ENCODE results near the gene TAF1D. TPM values are rescaled to one million over a fixed set of nuclear protein-coding genes. Genes with fewer than 3 reads are reported as not detected.

The TAF1D gene
- total RNA-seq, 1 donor from 2014 or later, result 316 TPM

DNA sequence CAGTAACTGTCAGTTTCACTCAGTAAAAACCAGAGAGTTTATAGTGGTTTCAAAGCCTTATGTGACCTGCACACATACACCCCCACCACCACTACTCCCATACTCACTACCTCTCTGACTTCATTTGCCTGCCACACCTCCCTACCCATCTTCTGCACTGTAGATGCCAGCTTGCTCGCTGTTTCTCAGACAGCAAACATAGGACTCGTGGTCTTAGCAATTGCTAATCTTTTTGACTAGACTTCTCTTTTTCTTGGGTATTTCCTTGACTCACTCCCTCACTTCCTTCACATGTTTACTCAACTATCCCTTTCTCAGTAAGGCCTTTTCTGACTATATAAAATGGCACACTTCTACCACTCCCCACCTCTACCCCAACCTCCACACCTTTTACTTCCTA lies 52.1 kb downstream of the TAF1D start:
- Mint-ChIP-seq H3K36me3 (peaks cover 35% of the 10 kb centered on the region), H3K27me3 (ENCODE audit: insufficient read depth, low read depth) (no peaks in the 10 kb centered on the region), H3K4me3 (no peak overlapping the region), H3K9me3 (no peaks in the 10 kb centered on the region), H3K27ac (no peak overlapping the region), H3K4me1 (no peaks in the 10 kb centered on the region)
- TF ChIP-seq EZH2 (IDR thresholded peaks at IDR 0.05) (no peak), EZH2phosphoT487 (IDR thresholded peaks at IDR 0.05) (no peak)
- TF ChIP-seq, protein P1, sequence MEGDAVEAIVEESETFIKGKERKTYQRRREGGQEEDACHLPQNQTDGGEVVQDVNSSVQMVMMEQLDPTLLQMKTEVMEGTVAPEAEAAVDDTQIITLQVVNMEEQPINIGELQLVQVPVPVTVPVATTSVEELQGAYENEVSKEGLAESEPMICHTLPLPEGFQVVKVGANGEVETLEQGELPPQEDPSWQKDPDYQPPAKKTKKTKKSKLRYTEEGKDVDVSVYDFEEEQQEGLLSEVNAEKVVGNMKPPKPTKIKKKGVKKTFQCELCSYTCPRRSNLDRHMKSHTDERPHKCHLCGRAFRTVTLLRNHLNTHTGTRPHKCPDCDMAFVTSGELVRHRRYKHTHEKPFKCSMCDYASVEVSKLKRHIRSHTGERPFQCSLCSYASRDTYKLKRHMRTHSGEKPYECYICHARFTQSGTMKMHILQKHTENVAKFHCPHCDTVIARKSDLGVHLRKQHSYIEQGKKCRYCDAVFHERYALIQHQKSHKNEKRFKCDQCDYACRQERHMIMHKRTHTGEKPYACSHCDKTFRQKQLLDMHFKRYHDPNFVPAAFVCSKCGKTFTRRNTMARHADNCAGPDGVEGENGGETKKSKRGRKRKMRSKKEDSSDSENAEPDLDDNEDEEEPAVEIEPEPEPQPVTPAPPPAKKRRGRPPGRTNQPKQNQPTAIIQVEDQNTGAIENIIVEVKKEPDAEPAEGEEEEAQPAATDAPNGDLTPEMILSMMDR (IDR thresholded peaks at IDR 0.05), result no peak
- Histone ChIP-seq H2AFZ (replicated peaks) (no peak overlapping the region), H3K9ac (no peak overlapping the region), H3K9me3 (ENCODE audit: low read depth) (no peaks in the 10 kb centered on the region), H4K20me1 (ENCODE audit: low read depth) (peaks cover 4% of the 10 kb centered on the region), H3K4me1 (no peaks in the 10 kb centered on the region), H3F3A (ENCODE audit: low read depth) (no peaks in the 10 kb centered on the region), H3K4me2 (no peak overlapping the region), H3K79me2 (ENCODE audit: low read depth) (no peaks in the 10 kb centered on the region), H3K4me3 (no peak overlapping the region), H3K27me3 (no peaks in the 10 kb centered on the region), H3K27ac (no peak overlapping the region), H3K36me3 (peaks cover 34% of the 10 kb centered on the region)
- no peak for DNase-seq (ENCODE audit: low spot score)

DNA sequence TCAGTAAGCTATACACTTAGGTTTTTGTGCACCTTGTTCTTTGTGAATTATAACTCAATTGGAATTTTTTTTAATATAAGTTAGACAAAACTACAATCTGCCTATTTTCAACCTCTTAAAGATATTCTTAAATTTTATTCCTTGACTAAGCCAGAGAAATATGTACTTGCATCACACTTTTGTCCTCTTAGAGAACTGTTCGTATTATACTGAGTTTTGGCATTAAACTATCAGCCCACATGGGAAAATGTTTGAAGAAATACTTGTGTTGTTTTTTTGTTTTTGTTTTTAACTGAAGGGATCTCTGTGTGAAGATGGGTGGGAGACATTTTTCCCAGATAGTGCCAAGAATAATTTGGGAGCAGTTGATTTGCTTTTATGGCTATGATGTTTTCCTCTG lies 54.5 kb downstream of the TAF1D start:
- Mint-ChIP-seq H3K4me1 (no peaks in the 10 kb centered on the region), H3K36me3 (peaks cover 46% of the 10 kb centered on the region), H3K27me3 (ENCODE audit: insufficient read depth, low read depth) (no peaks in the 10 kb centered on the region), H3K4me3 (no peak overlapping the region), H3K9me3 (no peaks in the 10 kb centered on the region), H3K27ac (no peak overlapping the region)
- Histone ChIP-seq H3K4me1 (no peaks in the 10 kb centered on the region), H3K4me2 (no peak overlapping the region), H3K36me3 (peaks cover 28% of the 10 kb centered on the region), H3K79me2 (ENCODE audit: low read depth) (no peaks in the 10 kb centered on the region), H3K9me3 (ENCODE audit: low read depth) (no peaks in the 10 kb centered on the region), H3K27ac (no peak overlapping the region), H2AFZ (replicated peaks) (no peak overlapping the region), H3K27me3 (no peaks in the 10 kb centered on the region), H3K4me3 (no peak overlapping the region), H4K20me1 (ENCODE audit: low read depth) (peaks cover 4% of the 10 kb centered on the region), H3F3A (ENCODE audit: low read depth) (no peaks in the 10 kb centered on the region), H3K9ac (no peak overlapping the region)
- DNase-seq (ENCODE audit: low spot score), result no peak
- TF ChIP-seq, protein P1 (IDR thresholded peaks at IDR 0.05), result no peak
- no peak for TF ChIP-seq EZH2 (IDR thresholded peaks at IDR 0.05)
- TF ChIP-seq EZH2phosphoT487 (IDR thresholded peaks at IDR 0.05), result no peak

DNA sequence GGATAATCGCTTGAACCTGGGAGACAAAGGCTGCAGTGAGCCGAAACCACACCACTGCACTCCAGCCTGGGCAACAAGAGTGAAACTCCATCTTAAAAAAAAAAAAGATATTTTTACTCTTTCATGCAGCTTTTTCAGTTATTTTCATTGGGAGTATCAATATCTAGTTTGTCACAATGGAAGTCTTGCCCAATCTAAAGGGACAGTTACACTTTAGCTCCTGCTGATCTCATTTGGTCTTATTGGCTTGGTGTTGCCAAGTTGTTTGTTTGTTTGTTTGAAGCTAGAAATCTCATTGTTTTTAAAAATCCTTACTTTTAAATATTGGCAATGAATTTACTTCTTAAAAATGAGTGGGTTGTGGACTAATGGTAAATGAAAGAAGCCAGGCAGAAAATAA lies 55.1 kb downstream of the TAF1D start:
- Mint-ChIP-seq H3K27me3 (ENCODE audit: insufficient read depth, low read depth) (no peaks in the 10 kb centered on the region), H3K9me3 (no peaks in the 10 kb centered on the region), H3K36me3 (peaks cover 46% of the 10 kb centered on the region), H3K4me1 (no peaks in the 10 kb centered on the region), H3K27ac (no peak overlapping the region), H3K4me3 (no peak overlapping the region)
- Histone ChIP-seq H3K36me3 (peaks cover 22% of the 10 kb centered on the region), H3K4me2 (no peak overlapping the region), H3F3A (ENCODE audit: low read depth) (no peaks in the 10 kb centered on the region), H3K4me3 (no peak overlapping the region), H3K79me2 (ENCODE audit: low read depth) (no peaks in the 10 kb centered on the region), H3K27me3 (no peaks in the 10 kb centered on the region), H4K20me1 (ENCODE audit: low read depth) (peaks cover 4% of the 10 kb centered on the region), H3K9ac (no peak overlapping the region), H3K9me3 (ENCODE audit: low read depth) (no peaks in the 10 kb centered on the region), H3K4me1 (no peaks in the 10 kb centered on the region), H2AFZ (replicated peaks) (no peak overlapping the region), H3K27ac (no peak overlapping the region)
- TF ChIP-seq EZH2phosphoT487 (IDR thresholded peaks at IDR 0.05) (no peak), EZH2 (IDR thresholded peaks at IDR 0.05) (no peak)
- TF ChIP-seq, protein P1 (IDR thresholded peaks at IDR 0.05), result no peak
- DNase-seq (ENCODE audit: low spot score), result no peak

MicroRNAs within 50 kb of the gene (microRNA counts, 767-probe panel; counts per million panel counts)
- microRNA hsa-miR-1304-5p, result 460 counts per million, percentile 90 among the panel's probes with 10 or more counts

Small RNA genes within 50 kb of the gene (microRNA-seq; reads per million reads assigned to microRNA genes)
- 10.2 reads per million, percentile 37 among the genes with 10 or more reads in this experiment for gene MIR1304

Small RNA genes within 50 kb of the gene (small RNA-seq; reads per million reads assigned to genes)
- gene RF00019, result not detected
- gene RF00493, result 11.5 reads per million, percentile 96 among the genes with 10 or more reads in this experiment
- gene SCARNA9, result 0.20 reads per million
- not detected for gene SNORA1
- gene SNORA18, result not detected
- gene SNORA25, result not detected
- gene SNORA32, result not detected
- not detected for gene SNORA40
- gene SNORA8, result not detected
- not detected for gene SNORD5
- gene SNORD6, result 1,778 reads per million, percentile 99 among the genes with 10 or more reads in this experiment

Other genes with a start within 250 kb of the TAF1D start
- gene SMCO4, start 198.1 kb downstream of the TAF1D start, total RNA-seq (ENCODE audit: low replicate concordance), result 27.8 and 35.1 TPM in 2 replicates
- 42.5 and 89.2 TPM in 2 replicates for gene CEP295, start 79.8 kb downstream of the TAF1D start, total RNA-seq (ENCODE audit: low replicate concordance)
- 29.7 and 44.3 TPM in 2 replicates for gene C11orf54, start 177 bp upstream of the TAF1D start, total RNA-seq (ENCODE audit: low replicate concordance)
- 40.2 and 76.4 TPM in 2 replicates for gene MED17, start 42.8 kb upstream of the TAF1D start, total RNA-seq (ENCODE audit: low replicate concordance)
- gene VSTM5, start 109.1 kb upstream of the TAF1D start, total RNA-seq (ENCODE audit: low replicate concordance), result 0.25 and 0.37 TPM in 2 replicates